Stimulated activated CD4-positive, alpha-beta T cell treated with anti-CD3 and anti-CD28 coated beads, Interleukin-1b, Interleukin-23, amount 100 ng/mL, for 4 hours (primary cell): ENCODE results near the gene ZNF331.

ENCODE experiments used
- DNase-seq, 2 donors: peaks; one replicate each; pipeline ENCODE4 v3.0.0-alpha.2; 2020; ENCODE audit warnings: low read depth in 2 of 2

The ZNF331 gene

GRCh38 chr19:53571339-53571738, 33.4 kb downstream of the ZNF331 start:
- no peak for DNase-seq

GRCh38 chr19:53576941-53577653, 39.2 kb downstream of the ZNF331 start:
- DNase-seq, result no peak

- DNase-seq, result no peak
Observed at GRCh38 chr19:53577968-53578367, 40.0 kb downstream of the ZNF331 start.

GRCh38 chr19:53579518-53579917, 41.6 kb downstream of the ZNF331 start:
- DNase-seq, result no peak

- no peak for DNase-seq
Observed at GRCh38 chr19:53580871-53581835, 43.2 kb downstream of the ZNF331 start.

GRCh38 chr19:53581871-53582279, 43.9 kb downstream of the ZNF331 start:
- no peak for DNase-seq

GRCh38 chr19:53583181-53583580, 45.2 kb downstream of the ZNF331 start:
- no peak for DNase-seq

GRCh38 chr19:53586277-53586691, 48.3 kb downstream of the ZNF331 start:
- no peak for DNase-seq

- DNase-seq, result no peak
Observed at GRCh38 chr19:53594811-53595509, 57.0 kb downstream of the ZNF331 start.

- no peak for DNase-seq
Observed at GRCh38 chr19:53595510-53595867, 57.5 kb downstream of the ZNF331 start.

GRCh38 chr19:53596056-53596455, 58.1 kb downstream of the ZNF331 start:
- DNase-seq, result no peak

- DNase-seq, result no peak
Observed at GRCh38 chr19:53597023-53597422, 59.1 kb downstream of the ZNF331 start.

- DNase-seq, result no peak
Observed at GRCh38 chr19:53598361-53598760, 60.4 kb downstream of the ZNF331 start.

GRCh38 chr19:53600217-53600616, 62.3 kb downstream of the ZNF331 start:
- DNase-seq, result no peak

GRCh38 chr19:53606031-53606430, 68.1 kb downstream of the ZNF331 start:
- DNase-seq, result no peak

GRCh38 chr19:53608381-53608780, 70.4 kb downstream of the ZNF331 start:
- no peak for DNase-seq

GRCh38 chr19:53612762-53613526, 75.0 kb downstream of the ZNF331 start:
- no peak for DNase-seq

GRCh38 chr19:53621885-53622740, 84.2 kb downstream of the ZNF331 start:
- no peak for DNase-seq

GRCh38 chr19:53624771-53625545, 87.0 kb downstream of the ZNF331 start:
- no peak for DNase-seq

- DNase-seq, result no peak
Observed at GRCh38 chr19:53626486-53626885, 88.5 kb downstream of the ZNF331 start.
